WTC11 (cell line): ENCODE measurements around the gene SLC46A3. TPM values are rescaled to one million over a fixed set of nuclear protein-coding genes. Genes with fewer than 3 reads are reported as not detected.

Experiments used
- ATAC-seq: fragments of 200-7000 bp; cut with Tn5 transposase; 2 replicates; pipeline ENCODE4 v1.10.0; 2021; ENCODE audit warnings: mild to moderate bottlenecking, moderate library complexity
- CTCF ChIA-PET: fragments of 300-600 bp; sonication (Branson Sonifier 250); formaldehyde crosslinking; loops from one replicate; lab custom pipeline; 2021; ENCODE audit warnings: antibody characterized with exemption; lab: Charles Lee
- POLR2A ChIA-PET: fragments of 350-600 bp; sonication (Branson Sonifier 250); formaldehyde crosslinking; loops from one replicate; lab custom pipeline; 2021; ENCODE audit warnings: antibody characterized with exemption; lab: Charles Lee
- DNase-seq: peaks from one replicate; pipeline ENCODE4 v3.0.0; 2021; ENCODE audit warnings: low spot score
- H3K27ac Mint-ChIP-seq: 2 replicates; pipeline ENCODE4 v1.8.0; 2021; ENCODE audit warnings: mixed read lengths
- H3K27me3 Mint-ChIP-seq: 2 replicates; pipeline ENCODE4 v1.8.0; 2021; ENCODE audit warnings: low read depth, mild to moderate bottlenecking, moderate library complexity, mixed read lengths
- H3K36me3 Mint-ChIP-seq: 2 replicates; pipeline ENCODE4 v1.8.0; 2021; ENCODE audit warnings: mixed read lengths
- H3K4me1 Mint-ChIP-seq: 2 replicates; pipeline ENCODE4 v1.8.0; 2022; ENCODE audit warnings: mixed read lengths
- H3K4me3 Mint-ChIP-seq: 2 replicates; pipeline ENCODE4 v1.8.0; 2021; ENCODE audit warnings: mild to moderate bottlenecking, moderate library complexity, mixed read lengths
- H3K9me3 Mint-ChIP-seq: 2 replicates; pipeline ENCODE4 v1.8.0; 2021; ENCODE audit warnings: mixed read lengths
- FOXK1 ChIP-seq: sonication (generic); formaldehyde crosslinking; IDR thresholded peaks from 2 replicates; pipeline ENCODE4 v1.8.0; 2022; ENCODE audit warnings: mild to moderate bottlenecking, moderate library complexity, missing genetic modification reagents
- FOXP1 ChIP-seq: sonication (generic); formaldehyde crosslinking; IDR thresholded peaks from 2 replicates; pipeline ENCODE4 v1.8.0; 2022; ENCODE audit warnings: missing genetic modification reagents, mild to moderate bottlenecking, moderate library complexity, borderline replicate concordance
- MYBL2 ChIP-seq: sonication (generic); formaldehyde crosslinking; IDR thresholded peaks from 2 replicates; pipeline ENCODE4 v1.8.1; 2023; ENCODE audit warnings: mild to moderate bottlenecking, moderate library complexity, missing genetic modification reagents
- NR3C1 ChIP-seq: sonication (generic); formaldehyde crosslinking; conservative IDR thresholded peaks from 2 replicates; pipeline ENCODE4 v1.8.1; 2023; ENCODE audit warnings: low read depth, mild to moderate bottlenecking, missing genetic modification reagents
- RELA ChIP-seq: sonication (generic); formaldehyde crosslinking; IDR thresholded peaks from 2 replicates; pipeline ENCODE4 v1.8.1; 2022; ENCODE audit warnings: missing genetic modification reagents, mild to moderate bottlenecking, borderline replicate concordance
- SMAD3 ChIP-seq: sonication (generic); formaldehyde crosslinking; IDR thresholded peaks from 2 replicates; pipeline ENCODE4 v1.8.0; 2022; ENCODE audit warnings: missing genetic modification reagents, mild to moderate bottlenecking, borderline replicate concordance
- SOX15 ChIP-seq: fragments of 250-450 bp; sonication (Bioruptor Pico); IDR thresholded peaks from 2 replicates; pipeline ENCODE4 v1.9.0; 2021; ENCODE audit warnings: mild to moderate bottlenecking
- TCF7 ChIP-seq: sonication (generic); formaldehyde crosslinking; IDR thresholded peaks from 2 replicates; pipeline ENCODE4 v1.8.0; 2022; ENCODE audit warnings: mild to moderate bottlenecking, low read depth, missing genetic modification reagents, moderate library complexity
- ZNF121 ChIP-seq: sonication (generic); formaldehyde crosslinking; IDR thresholded peaks from 2 replicates; pipeline ENCODE4 v1.8.0; 2023; ENCODE audit warnings: missing genetic modification reagents
- ZNF416 ChIP-seq: fragments of 250-450 bp; sonication (Bioruptor Pico); IDR thresholded peaks from 2 replicates; pipeline ENCODE4 v1.9.0; 2021; ENCODE audit warnings: mild to moderate bottlenecking, inconsistent platforms
- total RNA-seq: library from RNA; stranded (reverse); gene quantifications from 3 replicates; pipeline ENCODE4 v1.2.3, GENCODE V29; 2021
- TF ChIP-seq, protein P1 (sequence below): sonication (generic); formaldehyde crosslinking; IDR thresholded peaks from 2 replicates; pipeline ENCODE4 v1.8.0; 2023; ENCODE audit warnings: mild to moderate bottlenecking, missing genetic modification reagents
- TF ChIP-seq, protein P2 (sequence below): sonication (generic); formaldehyde crosslinking; IDR thresholded peaks from 2 replicates; pipeline ENCODE4 v1.8.0; 2023; ENCODE audit warnings: missing genetic modification reagents
- TF ChIP-seq, protein P3 (sequence below): sonication (generic); formaldehyde crosslinking; IDR thresholded peaks from 2 replicates; pipeline ENCODE4 v1.8.1; 2022; ENCODE audit warnings: missing genetic modification reagents, borderline replicate concordance
- TF ChIP-seq, protein P4 (sequence below): fragments of 200-600 bp; IDR thresholded peaks from 2 replicates; pipeline ENCODE4 v1.8.0; 2022; ENCODE audit warnings: antibody characterized with exemption
- TF ChIP-seq, protein P5 (sequence below): fragments of 250-450 bp; sonication (Bioruptor Pico); conservative IDR thresholded peaks from 2 replicates; pipeline ENCODE4 v1.9.0; 2021; ENCODE audit warnings: mild to moderate bottlenecking
- TF ChIP-seq, protein P6 (sequence below): sonication (generic); formaldehyde crosslinking; IDR thresholded peaks from 2 replicates; pipeline ENCODE4 v1.8.0; 2023; ENCODE audit warnings: missing genetic modification reagents, mild to moderate bottlenecking, borderline replicate concordance

Gene SLC46A3
- total RNA-seq, 1 experiment from 2014 or later: 0.79 TPM

DNA sequence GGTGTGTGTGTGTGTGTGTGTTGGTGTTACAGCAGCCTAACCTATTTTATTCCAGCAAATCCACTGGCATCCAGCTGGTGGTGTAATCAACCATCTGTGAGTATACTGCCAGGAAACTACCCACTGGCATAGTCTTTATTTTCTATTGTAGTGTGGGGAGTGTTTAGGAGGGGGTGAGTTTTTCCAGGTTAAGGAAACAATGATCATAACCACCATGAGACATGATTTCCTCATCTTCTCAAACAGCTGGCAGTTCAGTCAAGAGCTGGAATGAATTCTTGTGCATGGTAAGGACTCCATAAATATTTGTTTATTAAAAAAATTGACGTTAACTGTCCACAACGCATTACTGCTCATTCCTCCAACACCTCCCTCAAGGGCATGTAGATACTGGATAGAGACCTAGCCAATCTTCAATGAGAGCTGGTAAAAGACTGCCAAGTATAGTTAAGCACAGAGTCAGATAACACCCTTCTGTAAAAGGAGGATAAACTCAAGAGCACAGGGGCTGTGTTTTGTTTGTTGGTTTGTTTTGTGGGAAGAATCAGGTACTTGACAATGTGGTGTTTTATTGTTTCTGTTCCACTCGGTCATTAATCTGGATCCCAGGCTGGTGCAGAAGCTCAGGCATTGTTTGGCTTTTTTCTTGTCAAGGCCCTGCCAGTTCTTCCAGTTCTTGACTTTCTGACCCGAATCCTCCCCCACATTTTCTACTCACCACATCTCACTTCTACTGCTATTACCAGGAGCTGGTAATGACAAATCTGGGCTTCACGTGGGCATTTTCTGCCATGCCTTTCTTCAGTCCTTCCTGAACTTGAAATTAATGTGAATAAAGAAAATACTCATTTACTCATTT is 31.6 kb upstream of the SLC46A3 start:
- ATAC-seq: no peak
- peaks cover 4% of the 10 kb centered on the region; the same call in 1 of the 2 replicates for H3K36me3 Mint-ChIP-seq
- CTCF ChIA-PET: interaction anchor here (0.6 kb wide), 1 partner anchor 12 kb away, joined by 4 read pairs; no protein-coding TSS in a partner anchor
- POLR2A ChIA-PET: no interaction called here
- no peak overlapping the region for H3K4me3 Mint-ChIP-seq
- DNase-seq: no peak
- no peak for TF ChIP-seq TCF7 (CRISPR knock-in tag)
- no peak for TF ChIP-seq SMAD3
- no peak for TF ChIP-seq FOXK1 (CRISPR knock-in tag)
- TF ChIP-seq ZNF121 (CRISPR knock-in tag): no peak
- no peak for TF ChIP-seq ZNF416
- TF ChIP-seq, protein P1, sequence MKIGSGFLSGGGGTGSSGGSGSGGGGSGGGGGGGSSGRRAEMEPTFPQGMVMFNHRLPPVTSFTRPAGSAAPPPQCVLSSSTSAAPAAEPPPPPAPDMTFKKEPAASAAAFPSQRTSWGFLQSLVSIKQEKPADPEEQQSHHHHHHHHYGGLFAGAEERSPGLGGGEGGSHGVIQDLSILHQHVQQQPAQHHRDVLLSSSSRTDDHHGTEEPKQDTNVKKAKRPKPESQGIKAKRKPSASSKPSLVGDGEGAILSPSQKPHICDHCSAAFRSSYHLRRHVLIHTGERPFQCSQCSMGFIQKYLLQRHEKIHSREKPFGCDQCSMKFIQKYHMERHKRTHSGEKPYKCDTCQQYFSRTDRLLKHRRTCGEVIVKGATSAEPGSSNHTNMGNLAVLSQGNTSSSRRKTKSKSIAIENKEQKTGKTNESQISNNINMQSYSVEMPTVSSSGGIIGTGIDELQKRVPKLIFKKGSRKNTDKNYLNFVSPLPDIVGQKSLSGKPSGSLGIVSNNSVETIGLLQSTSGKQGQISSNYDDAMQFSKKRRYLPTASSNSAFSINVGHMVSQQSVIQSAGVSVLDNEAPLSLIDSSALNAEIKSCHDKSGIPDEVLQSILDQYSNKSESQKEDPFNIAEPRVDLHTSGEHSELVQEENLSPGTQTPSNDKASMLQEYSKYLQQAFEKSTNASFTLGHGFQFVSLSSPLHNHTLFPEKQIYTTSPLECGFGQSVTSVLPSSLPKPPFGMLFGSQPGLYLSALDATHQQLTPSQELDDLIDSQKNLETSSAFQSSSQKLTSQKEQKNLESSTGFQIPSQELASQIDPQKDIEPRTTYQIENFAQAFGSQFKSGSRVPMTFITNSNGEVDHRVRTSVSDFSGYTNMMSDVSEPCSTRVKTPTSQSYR (CRISPR knock-in tag): no peak
- no peak for TF ChIP-seq RELA (CRISPR knock-in tag)
- TF ChIP-seq, protein P2, sequence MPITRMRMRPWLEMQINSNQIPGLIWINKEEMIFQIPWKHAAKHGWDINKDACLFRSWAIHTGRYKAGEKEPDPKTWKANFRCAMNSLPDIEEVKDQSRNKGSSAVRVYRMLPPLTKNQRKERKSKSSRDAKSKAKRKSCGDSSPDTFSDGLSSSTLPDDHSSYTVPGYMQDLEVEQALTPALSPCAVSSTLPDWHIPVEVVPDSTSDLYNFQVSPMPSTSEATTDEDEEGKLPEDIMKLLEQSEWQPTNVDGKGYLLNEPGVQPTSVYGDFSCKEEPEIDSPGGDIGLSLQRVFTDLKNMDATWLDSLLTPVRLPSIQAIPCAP (CRISPR knock-in tag): no peak
- TF ChIP-seq SOX15 (CRISPR knock-in tag): no peak
- TF ChIP-seq NR3C1 (CRISPR knock-in tag): no peak
- TF ChIP-seq FOXP1 (CRISPR knock-in tag): no peak
- H3K27ac Mint-ChIP-seq: no peak overlapping the region
- peaks cover 50% of the 10 kb centered on the region for H3K4me1 Mint-ChIP-seq
- peaks cover 9% of the 10 kb centered on the region for H3K9me3 Mint-ChIP-seq
- H3K27me3 Mint-ChIP-seq: no peaks in the 10 kb centered on the region

DNA sequence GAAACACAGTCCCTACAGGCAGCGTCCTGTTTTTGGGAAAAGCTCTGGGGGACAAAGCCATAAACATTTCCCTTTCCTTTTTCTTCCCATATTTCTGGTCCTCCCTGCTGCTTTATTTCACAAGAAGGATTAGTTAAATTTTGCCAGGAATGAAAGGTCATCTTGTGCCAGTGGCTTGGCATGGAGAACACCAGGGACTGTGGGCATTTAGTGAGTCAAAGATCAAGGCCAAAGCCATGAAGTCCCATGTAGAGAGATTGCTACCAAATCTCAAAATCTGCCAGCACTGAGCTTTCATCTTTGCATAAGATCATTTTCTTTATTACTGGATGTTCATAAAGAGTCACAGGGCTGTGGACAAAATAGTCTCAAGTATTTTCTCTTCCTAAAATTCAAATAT is 29.1 kb upstream of the SLC46A3 start:
- Mint-ChIP-seq H3K9me3 (peaks cover 9% of the 10 kb centered on the region), H3K4me1 (peaks cover 43% of the 10 kb centered on the region), H3K4me3 (no peak overlapping the region), H3K36me3 (peaks cover 4% of the 10 kb centered on the region; the same call in 1 of the 2 replicates), H3K27me3 (no peaks in the 10 kb centered on the region), H3K27ac (no peak overlapping the region)
- TF ChIP-seq, protein P3, sequence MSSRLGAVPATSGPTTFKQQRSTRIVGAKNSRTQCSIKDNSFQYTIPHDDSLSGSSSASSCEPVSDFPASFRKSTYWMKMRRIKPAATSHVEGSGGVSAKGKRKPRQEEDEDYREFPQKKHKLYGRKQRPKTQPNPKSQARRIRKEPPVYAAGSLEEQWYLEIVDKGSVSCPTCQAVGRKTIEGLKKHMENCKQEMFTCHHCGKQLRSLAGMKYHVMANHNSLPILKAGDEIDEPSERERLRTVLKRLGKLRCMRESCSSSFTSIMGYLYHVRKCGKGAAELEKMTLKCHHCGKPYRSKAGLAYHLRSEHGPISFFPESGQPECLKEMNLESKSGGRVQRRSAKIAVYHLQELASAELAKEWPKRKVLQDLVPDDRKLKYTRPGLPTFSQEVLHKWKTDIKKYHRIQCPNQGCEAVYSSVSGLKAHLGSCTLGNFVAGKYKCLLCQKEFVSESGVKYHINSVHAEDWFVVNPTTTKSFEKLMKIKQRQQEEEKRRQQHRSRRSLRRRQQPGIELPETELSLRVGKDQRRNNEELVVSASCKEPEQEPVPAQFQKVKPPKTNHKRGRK (CRISPR knock-in tag): no peak
- TF ChIP-seq, protein P4, sequence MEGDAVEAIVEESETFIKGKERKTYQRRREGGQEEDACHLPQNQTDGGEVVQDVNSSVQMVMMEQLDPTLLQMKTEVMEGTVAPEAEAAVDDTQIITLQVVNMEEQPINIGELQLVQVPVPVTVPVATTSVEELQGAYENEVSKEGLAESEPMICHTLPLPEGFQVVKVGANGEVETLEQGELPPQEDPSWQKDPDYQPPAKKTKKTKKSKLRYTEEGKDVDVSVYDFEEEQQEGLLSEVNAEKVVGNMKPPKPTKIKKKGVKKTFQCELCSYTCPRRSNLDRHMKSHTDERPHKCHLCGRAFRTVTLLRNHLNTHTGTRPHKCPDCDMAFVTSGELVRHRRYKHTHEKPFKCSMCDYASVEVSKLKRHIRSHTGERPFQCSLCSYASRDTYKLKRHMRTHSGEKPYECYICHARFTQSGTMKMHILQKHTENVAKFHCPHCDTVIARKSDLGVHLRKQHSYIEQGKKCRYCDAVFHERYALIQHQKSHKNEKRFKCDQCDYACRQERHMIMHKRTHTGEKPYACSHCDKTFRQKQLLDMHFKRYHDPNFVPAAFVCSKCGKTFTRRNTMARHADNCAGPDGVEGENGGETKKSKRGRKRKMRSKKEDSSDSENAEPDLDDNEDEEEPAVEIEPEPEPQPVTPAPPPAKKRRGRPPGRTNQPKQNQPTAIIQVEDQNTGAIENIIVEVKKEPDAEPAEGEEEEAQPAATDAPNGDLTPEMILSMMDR: no peak
- TF ChIP-seq, protein P5, sequence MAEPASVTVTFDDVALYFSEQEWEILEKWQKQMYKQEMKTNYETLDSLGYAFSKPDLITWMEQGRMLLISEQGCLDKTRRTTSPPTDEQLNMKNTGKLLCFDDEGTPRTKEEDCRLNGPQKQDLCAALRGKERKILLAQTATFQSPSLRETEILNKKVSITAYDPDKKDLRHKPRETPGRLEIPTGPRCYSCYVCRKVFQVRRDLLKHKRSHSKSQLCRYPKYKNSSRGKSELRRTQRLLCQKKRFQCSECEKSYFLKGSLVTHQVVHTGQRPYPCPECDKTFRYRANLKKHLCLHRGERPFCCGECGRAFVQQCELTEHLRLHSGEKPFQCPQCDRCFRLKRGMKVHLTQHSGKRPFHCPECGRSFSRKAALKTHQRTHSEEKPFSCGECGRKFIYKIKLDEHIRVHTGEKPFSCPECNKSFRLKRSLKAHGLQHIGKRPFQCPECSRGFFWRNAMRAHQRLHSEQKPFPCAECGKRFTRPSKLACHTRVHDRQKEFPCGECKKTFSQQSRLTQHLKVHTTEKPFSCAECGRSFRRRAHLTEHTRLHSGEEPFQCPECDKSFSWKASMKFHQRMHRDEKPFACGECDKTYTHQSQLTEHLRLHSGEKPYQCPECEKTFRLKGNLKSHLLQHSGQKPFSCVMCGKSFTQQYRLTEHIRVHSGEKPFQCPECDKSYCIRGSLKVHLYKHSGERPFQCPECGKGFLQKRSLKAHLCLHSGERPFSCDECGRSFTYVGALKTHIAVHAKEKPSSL (CRISPR knock-in tag): no peak
- TF ChIP-seq MYBL2 (CRISPR knock-in tag): no peak
- TF ChIP-seq, protein P6, sequence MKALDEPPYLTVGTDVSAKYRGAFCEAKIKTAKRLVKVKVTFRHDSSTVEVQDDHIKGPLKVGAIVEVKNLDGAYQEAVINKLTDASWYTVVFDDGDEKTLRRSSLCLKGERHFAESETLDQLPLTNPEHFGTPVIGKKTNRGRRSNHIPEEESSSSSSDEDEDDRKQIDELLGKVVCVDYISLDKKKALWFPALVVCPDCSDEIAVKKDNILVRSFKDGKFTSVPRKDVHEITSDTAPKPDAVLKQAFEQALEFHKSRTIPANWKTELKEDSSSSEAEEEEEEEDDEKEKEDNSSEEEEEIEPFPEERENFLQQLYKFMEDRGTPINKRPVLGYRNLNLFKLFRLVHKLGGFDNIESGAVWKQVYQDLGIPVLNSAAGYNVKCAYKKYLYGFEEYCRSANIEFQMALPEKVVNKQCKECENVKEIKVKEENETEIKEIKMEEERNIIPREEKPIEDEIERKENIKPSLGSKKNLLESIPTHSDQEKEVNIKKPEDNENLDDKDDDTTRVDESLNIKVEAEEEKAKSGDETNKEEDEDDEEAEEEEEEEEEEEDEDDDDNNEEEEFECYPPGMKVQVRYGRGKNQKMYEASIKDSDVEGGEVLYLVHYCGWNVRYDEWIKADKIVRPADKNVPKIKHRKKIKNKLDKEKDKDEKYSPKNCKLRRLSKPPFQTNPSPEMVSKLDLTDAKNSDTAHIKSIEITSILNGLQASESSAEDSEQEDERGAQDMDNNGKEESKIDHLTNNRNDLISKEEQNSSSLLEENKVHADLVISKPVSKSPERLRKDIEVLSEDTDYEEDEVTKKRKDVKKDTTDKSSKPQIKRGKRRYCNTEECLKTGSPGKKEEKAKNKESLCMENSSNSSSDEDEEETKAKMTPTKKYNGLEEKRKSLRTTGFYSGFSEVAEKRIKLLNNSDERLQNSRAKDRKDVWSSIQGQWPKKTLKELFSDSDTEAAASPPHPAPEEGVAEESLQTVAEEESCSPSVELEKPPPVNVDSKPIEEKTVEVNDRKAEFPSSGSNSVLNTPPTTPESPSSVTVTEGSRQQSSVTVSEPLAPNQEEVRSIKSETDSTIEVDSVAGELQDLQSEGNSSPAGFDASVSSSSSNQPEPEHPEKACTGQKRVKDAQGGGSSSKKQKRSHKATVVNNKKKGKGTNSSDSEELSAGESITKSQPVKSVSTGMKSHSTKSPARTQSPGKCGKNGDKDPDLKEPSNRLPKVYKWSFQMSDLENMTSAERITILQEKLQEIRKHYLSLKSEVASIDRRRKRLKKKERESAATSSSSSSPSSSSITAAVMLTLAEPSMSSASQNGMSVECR: no peak
- ATAC-seq: no peak
- no peak for DNase-seq
- POLR2A ChIA-PET: no interaction called here
- CTCF ChIA-PET: no interaction called here
